CD4-positive, alpha-beta T cell treated with Interleukin-4 for 1 hour (primary cell): Measurements from ENCODE around the gene PFKFB4.

Source experiments
- DNase-seq, 2 donors: peaks; one replicate each; pipeline ENCODE4 v3.0.0-alpha.2; 2020 to 2022

PFKFB4 gene

GRCh38 chr3:48581621-48582481 lies 25.2 kb upstream of the PFKFB4 start:
- no peak for DNase-seq

- no peak for DNase-seq
These were observed 20.0 kb upstream of the PFKFB4 start for GRCh38 chr3:48576647-48577046.

- DNase-seq = no peak
These were observed 18.8 kb upstream of the PFKFB4 start for GRCh38 chr3:48575366-48575765.

GRCh38 chr3:48573973-48574585 lies 17.5 kb upstream of the PFKFB4 start:
- no peak for DNase-seq

DNA sequence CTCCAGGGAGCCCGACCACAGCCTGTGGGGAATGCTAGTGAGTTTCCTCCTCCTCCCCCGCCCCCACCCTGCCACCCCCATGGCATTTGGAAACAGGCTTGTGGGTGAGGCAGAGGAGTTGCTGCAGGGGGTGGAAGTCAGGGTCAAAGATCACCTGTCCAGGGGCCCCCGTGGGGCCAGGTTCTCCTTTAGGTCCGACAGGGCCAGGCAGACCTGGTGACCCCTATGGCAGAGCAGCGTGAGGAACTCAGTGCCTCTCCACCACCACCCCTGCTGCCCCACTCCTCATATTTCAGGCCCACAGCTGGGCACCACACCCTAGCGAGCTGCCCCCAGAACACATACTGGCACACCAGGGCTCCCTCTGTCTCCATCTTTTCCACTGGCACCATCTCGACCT lies 15.9 kb upstream of the PFKFB4 start:
- DNase-seq = no peak

DNA sequence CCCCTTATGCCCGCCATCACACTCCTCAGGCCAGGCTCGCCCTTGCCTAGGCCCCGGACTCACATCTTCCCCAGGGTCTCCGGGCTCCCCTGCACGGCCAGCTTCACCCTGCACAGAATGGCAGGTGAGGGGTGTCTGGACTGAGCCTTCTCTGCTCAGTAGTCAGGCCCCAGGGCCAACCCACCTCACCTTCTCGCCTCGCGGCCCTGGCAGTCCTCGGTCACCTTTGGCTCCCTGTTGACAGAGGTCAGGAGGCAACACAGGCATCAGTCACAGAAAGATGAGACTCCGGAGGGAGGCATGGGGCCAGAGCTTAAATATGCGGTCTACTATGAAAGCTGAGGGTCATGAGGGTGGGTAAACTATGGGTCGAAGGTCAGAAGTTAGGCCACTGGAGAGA lies 15.3 kb upstream of the PFKFB4 start:
- DNase-seq = no peak

- DNase-seq = no peak
These were observed 13.3 kb upstream of the PFKFB4 start for GRCh38 chr3:48569808-48570450.

DNA sequence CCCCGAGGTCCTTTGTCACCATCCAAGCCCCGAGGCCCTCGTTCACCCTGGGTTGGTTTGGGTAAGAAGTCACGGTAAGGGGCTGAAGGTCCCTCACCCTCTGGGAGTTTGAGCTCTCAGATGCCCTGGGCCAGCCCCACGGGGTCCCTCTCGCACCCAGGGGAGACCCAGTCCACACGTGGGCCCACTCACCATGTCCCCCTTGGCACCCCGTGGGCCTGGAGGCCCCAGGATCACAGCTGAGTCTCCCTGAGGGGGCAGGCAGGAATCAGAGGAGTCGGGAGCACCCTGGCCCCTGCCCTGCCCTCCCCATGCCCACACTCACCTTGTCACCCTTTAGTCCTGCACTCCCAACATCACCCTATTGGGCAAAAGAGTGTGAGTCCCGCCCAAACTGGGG lies 12.8 kb upstream of the PFKFB4 start:
- no peak for DNase-seq

- DNase-seq = no peak
These were observed 11.9 kb upstream of the PFKFB4 start for GRCh38 chr3:48568476-48568875.

DNA sequence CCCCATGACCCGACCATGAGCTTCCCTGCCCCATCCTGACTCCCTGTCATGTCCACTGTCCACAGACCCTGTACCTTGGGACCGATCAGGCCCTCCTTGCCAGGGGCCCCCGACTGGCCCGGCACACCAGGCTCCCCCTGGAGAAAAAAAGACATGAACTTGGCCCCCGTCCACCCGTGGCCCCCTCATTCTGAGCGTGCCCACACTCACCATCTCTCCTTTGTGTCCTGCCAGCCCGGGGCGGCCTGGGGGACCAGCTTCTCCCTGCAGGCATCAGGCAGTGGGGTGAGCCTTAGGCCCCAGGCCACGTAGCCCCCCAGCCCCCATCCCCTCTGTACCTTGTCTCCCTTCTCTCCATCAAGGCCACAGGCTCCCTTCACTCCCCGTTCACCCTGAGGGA lies 10.9 kb upstream of the PFKFB4 start:
- no peak for DNase-seq

- no peak for DNase-seq
These were observed 10.5 kb upstream of the PFKFB4 start for GRCh38 chr3:48567090-48567489.

DNA sequence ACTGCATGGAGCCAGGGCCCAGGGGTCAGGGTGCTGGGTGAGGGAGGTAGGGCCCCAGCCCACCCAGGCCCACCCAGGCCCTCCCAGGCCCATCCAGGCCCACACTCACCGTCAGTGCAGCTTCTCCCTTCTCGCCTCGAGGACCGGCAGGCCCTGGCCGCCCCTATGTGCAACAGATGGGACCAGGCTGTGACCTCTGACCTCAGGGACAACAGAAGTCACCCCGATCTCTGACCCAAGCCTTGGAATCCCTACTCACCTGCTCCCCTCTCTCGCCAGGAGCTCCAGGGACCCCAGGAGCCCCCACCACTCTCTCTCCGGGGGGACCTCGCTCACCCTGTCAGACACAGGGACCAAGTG lies 9.8 kb upstream of the PFKFB4 start:
- no peak for DNase-seq

- peak in 1 of 2 donors; percentile 48 for DNase-seq
These were observed 9.2 kb upstream of the PFKFB4 start for GRCh38 chr3:48565591-48566400.

- no peak for DNase-seq
These were observed 8.6 kb upstream of the PFKFB4 start for GRCh38 chr3:48565186-48565585.

DNA sequence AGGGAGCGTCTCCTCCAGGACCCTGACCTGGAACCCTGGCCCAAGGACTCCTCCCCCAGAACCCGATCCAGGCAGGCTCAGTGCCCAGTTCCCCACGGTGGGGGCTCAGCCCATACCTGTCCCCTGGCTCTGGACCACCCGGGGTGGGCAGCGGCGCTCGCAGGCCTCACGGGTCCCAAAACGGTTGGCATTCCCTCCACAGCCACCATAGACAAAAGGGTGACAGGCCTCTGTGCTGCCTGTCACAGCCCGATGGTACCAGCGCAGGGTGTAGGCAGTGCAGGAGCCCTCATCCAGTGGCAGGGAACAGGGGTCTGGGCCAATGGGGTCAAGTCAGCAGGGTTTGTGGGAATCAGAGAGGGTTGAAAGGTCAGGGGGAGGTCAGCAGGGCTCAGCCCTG lies 8.1 kb upstream of the PFKFB4 start:
- no peak for DNase-seq

DNA sequence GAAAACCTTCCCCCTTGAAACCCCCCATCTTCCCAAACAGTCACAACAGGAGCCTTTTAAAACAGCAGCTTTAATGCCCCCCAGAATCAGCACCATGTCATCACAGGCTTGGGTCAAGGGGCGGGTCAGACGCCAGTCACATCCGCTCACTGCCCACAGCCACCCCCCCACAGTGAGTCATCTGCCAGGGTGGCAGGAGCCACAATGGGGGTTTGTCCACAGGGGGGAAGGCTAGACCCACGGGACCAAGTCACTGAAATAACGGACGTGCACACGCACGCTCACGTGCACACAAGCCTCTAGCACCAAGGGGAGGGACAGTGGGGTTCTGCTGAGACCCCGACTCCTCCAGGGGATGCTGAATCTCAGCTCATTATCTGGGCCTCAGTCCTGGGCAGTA lies 7.4 kb upstream of the PFKFB4 start:
- peak; percentile 58 to 84 for DNase-seq

GRCh38 chr3:48563382-48563918 lies 6.8 kb upstream of the PFKFB4 start, which contains the start of gene UCN2:
UCN2 (minus strand) TSS chr3:48563781; CDS start chr3:48563124, 657 bp downstream.
- no peak for DNase-seq

- DNase-seq = no peak
These were observed 5.9 kb upstream of the PFKFB4 start for GRCh38 chr3:48562367-48563095.

- DNase-seq = peak in 1 of 2 donors; percentile 25
These were observed 4.6 kb upstream of the PFKFB4 start for GRCh38 chr3:48561045-48561736.

- no peak for DNase-seq
These were observed 4.0 kb upstream of the PFKFB4 start for GRCh38 chr3:48560648-48561018.

- DNase-seq = peak; percentile 21 to 82
These were observed 2.0 kb upstream of the PFKFB4 start for GRCh38 chr3:48558493-48559134.
